HEK293T (cell line): ENCODE measurements around the gene CDCP1.

Experiments
- CTCF ChIA-PET: fragments of 350-600 bp; formaldehyde crosslinking; extraction: SDS; loops from one replicate; lab custom pipeline; 2021; ENCODE audit warnings: antibody characterized with exemption, inconsistent platforms; lab: Yijun Ruan, JAX
- POLR2A ChIA-PET: fragments of 350-600 bp; formaldehyde crosslinking; extraction: SDS; loops from one replicate; lab custom pipeline; 2020; ENCODE audit warnings: antibody characterized with exemption, inconsistent platforms; lab: Yijun Ruan, JAX
- DNase-seq: peaks from one replicate; pipeline ENCODE4 v3.0.0; 2012; ENCODE audit warnings: mixed read lengths; ENCODE audit errors: extremely low spot score
- BHLHE40 ChIP-seq: fragments of 450-650 bp; IDR thresholded peaks from 2 replicates; pipeline ENCODE4 v1.6.1; 2016; ENCODE audit warnings: mild to moderate bottlenecking, moderate library complexity, borderline replicate concordance
- ELF4 ChIP-seq: fragments of 450-650 bp; IDR thresholded peaks from 2 replicates; pipeline ENCODE4 v1.6.1; 2017; ENCODE audit warnings: antibody characterized with exemption
- FOXK2 ChIP-seq: fragments of 450-650 bp; IDR thresholded peaks from 2 replicates; pipeline ENCODE4 v1.6.1; 2016; ENCODE audit warnings: mild to moderate bottlenecking
- FOXM1 ChIP-seq: fragments of 450-650 bp; IDR thresholded peaks from 2 replicates; pipeline ENCODE4 v1.6.1; 2017; ENCODE audit warnings: mild to moderate bottlenecking, borderline replicate concordance
- L3MBTL2 ChIP-seq: fragments of 450-650 bp; conservative IDR thresholded peaks from 2 replicates; pipeline ENCODE4 v1.6.1; 2016; ENCODE audit warnings: mild to moderate bottlenecking
- LEF1 ChIP-seq: fragments of 450-650 bp; IDR thresholded peaks from 2 replicates; pipeline ENCODE4 v1.6.1; 2017; ENCODE audit warnings: mild to moderate bottlenecking, borderline replicate concordance
- NFRKB ChIP-seq: fragments of 450-650 bp; IDR thresholded peaks from 2 replicates; pipeline ENCODE4 v1.6.1; 2016; ENCODE audit warnings: mild to moderate bottlenecking, moderate library complexity
- SP1 ChIP-seq: fragments of 450-650 bp; IDR thresholded peaks from 2 replicates; pipeline ENCODE4 v1.6.1; 2017
- TARDBP ChIP-seq: fragments of 450-650 bp; IDR thresholded peaks from 2 replicates; pipeline ENCODE4 v1.6.1; 2016
- ZNF384 ChIP-seq: fragments of 450-650 bp; IDR thresholded peaks from 2 replicates; pipeline ENCODE4 v1.6.1; 2016
- TF ChIP-seq, protein P1 (sequence below): fragments of 450-650 bp; IDR thresholded peaks from 2 replicates; pipeline ENCODE4 v1.6.1; 2016

CDCP1 gene

GRCh38 chr3:45033791-45034190 is 112.4 kb downstream of the CDCP1 start:
- TF ChIP-seq ELF4 (no peak), SP1 (no peak), BHLHE40 (no peak), FOXM1 (no peak), LEF1 (no peak), ZNF384 (no peak), L3MBTL2 (no peak), TARDBP (no peak), NFRKB (no peak), FOXK2 (no peak)
- TF ChIP-seq, protein P1, sequence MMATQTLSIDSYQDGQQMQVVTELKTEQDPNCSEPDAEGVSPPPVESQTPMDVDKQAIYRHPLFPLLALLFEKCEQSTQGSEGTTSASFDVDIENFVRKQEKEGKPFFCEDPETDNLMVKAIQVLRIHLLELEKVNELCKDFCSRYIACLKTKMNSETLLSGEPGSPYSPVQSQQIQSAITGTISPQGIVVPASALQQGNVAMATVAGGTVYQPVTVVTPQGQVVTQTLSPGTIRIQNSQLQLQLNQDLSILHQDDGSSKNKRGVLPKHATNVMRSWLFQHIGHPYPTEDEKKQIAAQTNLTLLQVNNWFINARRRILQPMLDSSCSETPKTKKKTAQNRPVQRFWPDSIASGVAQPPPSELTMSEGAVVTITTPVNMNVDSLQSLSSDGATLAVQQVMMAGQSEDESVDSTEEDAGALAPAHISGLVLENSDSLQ, result no peak
- no peak for DNase-seq
- ChIA-PET POLR2A (no interaction called here), CTCF (no interaction called here)
